Psoas muscle (tissue), 8 donors: ENCODE results near the gene TCERG1L. TPM values are rescaled to one million over a fixed set of nuclear protein-coding genes. Genes with fewer than 3 reads are reported as not detected.

Source experiments
- ATAC-seq, 4 donors: fragments of 200-7000 bp; cut with Tn5 transposase; one replicate each; pipeline ENCODE4 v1.9.1; 2020; ENCODE audit warnings: moderate library complexity in 3 of 4, mild to moderate bottlenecking in 2 of 4
- DNase-seq, 2 donors: peaks; one replicate each; pipeline ENCODE4 v3.0.0-alpha.2; 2020
- H3K27ac ChIP-seq: fragments of 200-600 bp; one replicate; pipeline ENCODE4 v1.8.0; 2022
- H3K27me3 ChIP-seq, 3 donors: fragments of 200-600 bp in 1 of 3; one replicate each; pipeline versions ENCODE4 v1.6.1 to v1.8.0; 2013 to 2022; ENCODE audit warnings: low read length in 2 of 3, mild to moderate bottlenecking in 2 of 3, moderate library complexity in 1 of 3; ENCODE audit not compliant: insufficient read depth in 3 of 3
- H3K36me3 ChIP-seq, 2 donors: fragments of 200-600 bp in 1 of 2; one replicate each; pipeline versions ENCODE4 v1.6.1 to v1.8.0; 2013 to 2022; ENCODE audit warnings: low read depth in 1 of 2, mild to moderate bottlenecking in 1 of 2, moderate library complexity in 1 of 2; ENCODE audit not compliant: insufficient read depth in 1 of 2
- H3K4me1 ChIP-seq: fragments of 200-600 bp; one replicate; pipeline ENCODE4 v1.8.0; 2022
- H3K4me3 ChIP-seq: fragments of 200-600 bp; one replicate; pipeline ENCODE4 v1.8.0; 2022; ENCODE audit warnings: mild to moderate bottlenecking
- H3K9me3 ChIP-seq: fragments of 200-600 bp; one replicate; pipeline ENCODE4 v1.8.0; 2022
- CTCF ChIP-seq: fragments of 200-600 bp; IDR thresholded peaks from one replicate; pipeline ENCODE4 v1.8.0; 2022; ENCODE audit warnings: antibody characterized with exemption
- WGBS, 3 donors: extraction: QIAGEN DNeasy Blood & Tissue Kit; methylation state at CpG; one replicate each; pipeline versions ENCODE4 v1.1.6 to v1.1.7; 2013; 5-methylcytosine and 5-hydroxymethylcytosine counted together
- intact Hi-C, 2 donors: fragments of 100-400 bp; cut with DNase I; formaldehyde crosslinking; loops; one replicate each; pipeline versions ENCODE4 v1.11.0 to v1.14.2; 2022
- polyA plus RNA-seq, 3 donors: library from polyadenylated mRNA; stranded (reverse); fragments of 200-250 nt; gene quantifications; one replicate each; pipeline ENCODE4 v1.2.3, GENCODE V29; 2013
- total RNA-seq, 4 donors: library from RNA; stranded (reverse); fragmentation: NEBNext Ultra II Directional in 2 of 4; extraction: Animal tissue kit (Norgen Biotek cat#: 25700) in 2 of 4; gene quantifications; one replicate each; pipeline versions ENCODE4 v1.2.1 to v1.2.4, GENCODE V29; 2021 to 2023
- donor health status: healthy with polysubstance abuse.
- donor health status: DM: no; HTN: no; CAD: no; lungs with moderate emphysema.
- donor health status: Bipolar disorder and iron deficiency.
- donor health status: healthy.
- donor health status: DM: yes; HTN: yes; CAD: no.
- donor health status: DM: no; HTN: no; CAD: no.
- donor health status: DM: no; HTN: no; CAD: no.
- donor health status: DM: yes; HTN: yes; CAD: no.

Gene TCERG1L
- total and polyA plus RNA-seq, 7 donors: 0.01 TPM; not detected in 6

GRCh38 chr10:131274883-131275282, 36.6 kb downstream of the TCERG1L start:
- DNase-seq (no peak), ATAC-seq (no peak)
- H3K4me1 ChIP-seq: no peaks in the 10 kb centered on the region
- H3K36me3 ChIP-seq: no peaks in the 10 kb centered on the region
- no peak overlapping the region for H3K4me3 ChIP-seq
- peaks cover 0 to 11% (median 6%) of the 10 kb centered on the region in 3 donors for H3K27me3 ChIP-seq
- no peaks in the 10 kb centered on the region for H3K9me3 ChIP-seq
- H3K27ac ChIP-seq: no peak overlapping the region
- intact Hi-C loops: no loop called here
- no peak for TF ChIP-seq CTCF
- WGBS, 3 donors: 81 to 85% (median 84%) methylated on average over 5 of the region's 5 CpGs

GRCh38 chr10:131274133-131274880, 37.2 kb downstream of the TCERG1L start:
- peaks cover 0 to 11% (median 6%) of the 10 kb centered on the region in 3 donors for H3K27me3 ChIP-seq
- intact Hi-C loops: no loop called here

GRCh38 chr10:131273476-131273875, 38.0 kb downstream of the TCERG1L start:
- ATAC-seq: no peak
- no peak for TF ChIP-seq CTCF
- Histone ChIP-seq H3K27me3 (peaks cover 0 to 11% (median 6%) of the 10 kb centered on the region in 3 donors), H3K4me3 (no peak overlapping the region), H3K27ac (no peak overlapping the region), H3K36me3 (no peaks in the 10 kb centered on the region), H3K4me1 (no peaks in the 10 kb centered on the region), H3K9me3 (no peaks in the 10 kb centered on the region)
- 53 to 68% (median 56%) methylated on average over 10 of the region's 10 CpGs for WGBS, 3 donors
- no peak for DNase-seq
- intact Hi-C loops: no loop called here

More at GRCh38 chr10:131274133-131274880, 37.2 kb downstream of the TCERG1L start:
- Histone ChIP-seq H3K9me3 (no peaks in the 10 kb centered on the region), H3K4me1 (no peaks in the 10 kb centered on the region), H3K27ac (no peak overlapping the region), H3K36me3 (no peaks in the 10 kb centered on the region), H3K4me3 (no peak overlapping the region)
- ATAC-seq (no peak), DNase-seq (no peak)
- WGBS, 3 donors: 86 to 88% (median 87%) methylated on average over 19 of the region's 19 CpGs
- no peak for TF ChIP-seq CTCF

- Histone ChIP-seq H3K27ac (no peak overlapping the region), H3K4me1 (no peaks in the 10 kb centered on the region), H3K9me3 (no peaks in the 10 kb centered on the region), H3K4me3 (no peak overlapping the region), H3K27me3 (peaks cover 0 to 11% (median 6%) of the 10 kb centered on the region in 3 donors), H3K36me3 (no peaks in the 10 kb centered on the region)
- no peak for TF ChIP-seq CTCF
- intact Hi-C loops: no loop called here
- WGBS, 3 donors: 78 to 93% (median 78%) methylated on average over 15 of the region's 15 CpGs
- DNase-seq (no peak), ATAC-seq (no peak)
Measured at GRCh38 chr10:131272897-131273451, 38.5 kb downstream of the TCERG1L start.
